GM12878 (cell line): ENCODE results near the gene DPH7. TPM values are rescaled to one million over a fixed set of nuclear protein-coding genes. Genes with fewer than 3 reads are reported as not detected.
"Not testable (repeated sequence)": the region's sequence is repeated elsewhere in the genome, so short reads cannot be mapped to it uniquely, and the experiment has no call there.

ENCODE experiments used
- ATAC-seq: fragments of 200-7000 bp; cut with Tn5 transposase; 3 replicates; pipeline ENCODE4 v1.9.1; 2020; ENCODE audit warnings: mild to moderate bottlenecking, moderate library complexity
- BruUV-seq: library from RNA; stranded (reverse); fragments of 400-500 nt; replicated peaks from 2 replicates; lab custom pipeline; 2021; lab: Mats Ljungman, UMichigan
- CTCF ChIA-PET: fragments of 300-600 bp; sonication (Branson Sonifier 250); formaldehyde crosslinking; extraction: SDS; loops from one replicate; lab custom pipeline; 2021; ENCODE audit warnings: inconsistent platforms; lab: Yijun Ruan, JAX
- POLR2A ChIA-PET: fragments of 350-600 bp; formaldehyde crosslinking; extraction: SDS; loops from one replicate; lab custom pipeline; 2021; ENCODE audit warnings: inconsistent platforms; lab: Charles Lee
- RAD21 ChIA-PET: fragments of 300-600 bp; sonication (Branson Sonifier 250); formaldehyde crosslinking; loops from one replicate; lab custom pipeline; 2023; ENCODE audit warnings: antibody characterized with exemption; ENCODE audit not compliant: unreplicated experiment; lab: Charles Lee
- SMC1A ChIA-PET: fragments of 300-600 bp; sonication (Branson Sonifier 250); formaldehyde crosslinking; loops from one replicate; lab custom pipeline; 2023; ENCODE audit not compliant: unreplicated experiment, uncharacterized antibody; lab: Charles Lee
- DNase-seq: peaks from one replicate; pipeline ENCODE4 v3.0.0-alpha.2; 2011; ENCODE audit warnings: low read depth, low spot score
- FAIRE-seq: peaks from 3 replicates; lab custom pipeline; 2011; peaks lifted over from hg19 to GRCh38; lab: Jason Lieb, UNC
- H2AFZ ChIP-seq: 2 replicates; pipeline ENCODE4 v1.6.0; 2011; ENCODE audit warnings: low read depth, low read length, control low read depth; ENCODE audit not compliant: control insufficient read depth
- H3K27ac ChIP-seq: 2 replicates; pipeline ENCODE4 v1.5.1; 2011; ENCODE audit warnings: control low read depth; ENCODE audit not compliant: control insufficient read depth, insufficient read depth
- H3K27me3 ChIP-seq, 2 experiments: replicated peaks in 1 of 2; 2 replicates each; pipeline versions ENCODE4 v1.6.0 to v1.6.1; 2011; ENCODE audit warnings: low read length in 1 of 2; ENCODE audit not compliant: control insufficient read depth in 2 of 2, insufficient read depth in 2 of 2
- H3K36me3 ChIP-seq, 2 experiments: 2 replicates each; pipeline ENCODE4 v1.5.1; 2011; ENCODE audit warnings: low read length in 1 of 2; ENCODE audit not compliant: control insufficient read depth in 2 of 2, insufficient read depth in 2 of 2
- H3K4me1 ChIP-seq: 2 replicates; pipeline ENCODE4 v1.6.1; 2011; ENCODE audit warnings: mild to moderate bottlenecking, low read length, moderate library complexity, mixed read lengths; ENCODE audit not compliant: control insufficient read depth, insufficient read depth
- H3K4me2 ChIP-seq: 2 replicates; pipeline ENCODE4 v1.6.0; 2011; ENCODE audit warnings: control low read depth; ENCODE audit not compliant: control insufficient read depth, insufficient read depth
- H3K4me3 ChIP-seq: fragments of 200-600 bp; sonication (generic); 2 replicates; pipeline ENCODE4 v1.5.1; 2016
- H3K79me2 ChIP-seq: 2 replicates; pipeline ENCODE4 v1.6.0; 2011; ENCODE audit warnings: low read length; ENCODE audit not compliant: control insufficient read depth, insufficient read depth
- H3K9ac ChIP-seq: 2 replicates; pipeline ENCODE4 v1.8.0; 2011; ENCODE audit warnings: low read length, control low read depth, mixed read lengths; ENCODE audit not compliant: control insufficient read depth, insufficient read depth
- H3K9me3 ChIP-seq: replicated peaks from 3 replicates; pipeline ENCODE4 v1.5.1; 2011; ENCODE audit warnings: mild to moderate bottlenecking, low read length; ENCODE audit not compliant: control insufficient read depth, insufficient read depth
- H4K20me1 ChIP-seq: 2 replicates; pipeline ENCODE4 v1.6.0; 2011; ENCODE audit not compliant: control insufficient read depth, insufficient read depth
- KLF5 ChIP-seq: fragments of 450-650 bp; IDR thresholded peaks from 2 replicates; pipeline ENCODE4 v1.6.1; 2014; ENCODE audit warnings: mild to moderate bottlenecking; ENCODE audit not compliant: partially characterized antibody
- PAX5 ChIP-seq: IDR thresholded peaks from 2 replicates; pipeline ENCODE4 v1.6.1; 2011; ENCODE audit warnings: low read depth, low read length, borderline replicate concordance
- SMARCA5 ChIP-seq: fragments of 450-650 bp; IDR thresholded peaks from 2 replicates; pipeline ENCODE4 v1.6.1; 2017; ENCODE audit warnings: mild to moderate bottlenecking
- STAT3 ChIP-seq: IDR thresholded peaks from 2 replicates; pipeline ENCODE4 v1.6.1; 2011; ENCODE audit warnings: low read depth, low read length, improper control_type of control experiment
- SUZ12 ChIP-seq: fragments of 200-600 bp; sonication (generic); IDR thresholded peaks from one replicate; pipeline ENCODE4 v1.6.1; 2018; ENCODE audit warnings: antibody characterized with exemption, mild to moderate bottlenecking; ENCODE audit not compliant: unreplicated experiment
- TARDBP ChIP-seq: IDR thresholded peaks from 2 replicates; pipeline ENCODE4 v1.6.1; 2016; ENCODE audit warnings: borderline replicate concordance
- TCF3 ChIP-seq: IDR thresholded peaks from 2 replicates; pipeline ENCODE4 v1.6.1; 2012; ENCODE audit warnings: low read depth, mild to moderate bottlenecking, low read length, borderline replicate concordance; ENCODE audit not compliant: insufficient read depth
- WGBS: methylation state at CpG from one replicate; pipeline ENCODE4 v1.1.6; 2016; ENCODE audit warnings: low lambda C conversion rate; ENCODE audit not compliant: insufficient replicate concordance, insufficient coverage; ENCODE audit errors: missing lambda C conversion rate; 5-methylcytosine and 5-hydroxymethylcytosine counted together
- in situ Hi-C: fragments of 300-500 bp; cut with MboI; formaldehyde crosslinking; loops from 9 replicates; pipeline ENCODE4 v1.14.3; 2018; ENCODE audit warnings: mixed read lengths
- intact Hi-C: fragments of 100-400 bp; cut with micrococcal nuclease; formaldehyde crosslinking; loops from one replicate; pipeline ENCODE4 v1.14.2; 2022; ENCODE audit not compliant: unreplicated experiment
- polyA plus RNA-seq, 11 experiments: library from polyadenylated mRNA; depleted of rRNA in 4 of 11; unstranded in 6 of 11; stranded (reverse) in 5 of 11; fragments of >200 nt; fragmentation: Nextera tagmentation in 4 of 11; fragmentation: Illumina TruSeq in 1 of 11; extraction: Ambion mirVana in 4 of 11; extraction: Trizol in 1 of 11; gene quantifications; 1 replicate in 1 of 11; 2 replicates in 10 of 11; pipeline versions ENCODE4 v1.2.1 to v1.2.3, GENCODE V29; 2011 to 2016; ENCODE audit warnings: inconsistent platforms in 2 of 11, missing spikeins in 2 of 11, low read depth in 1 of 11
- total RNA-seq, 4 experiments: library from RNA; depleted of rRNA in 3 of 4; stranded (reverse); fragments of >200 nt in 3 of 4; fragmentation: Illumina TruSeq in 1 of 4; extraction: Trizol in 1 of 4; gene quantifications; 2 replicates each; pipeline versions ENCODE4 v1.2.1 to v1.2.3, GENCODE V29; 2013 to 2021
- TF ChIP-seq, protein P1 (sequence below), 3 experiments: IDR thresholded peaks in 2 of 3; conservative IDR thresholded peaks in 1 of 3; 2 replicates each; pipeline ENCODE4 v1.5.1; 2011; ENCODE audit warnings: low read depth in 3 of 3, low read length in 3 of 3, mild to moderate bottlenecking in 3 of 3, control low read depth in 2 of 3, moderate library complexity in 2 of 3, inconsistent platforms in 1 of 3, mixed read lengths in 1 of 3; ENCODE audit not compliant: control insufficient read depth in 2 of 3, insufficient read depth in 1 of 3; ENCODE audit errors: extremely low read depth in 1 of 3
- TF ChIP-seq, protein P2 (sequence below): fragments of 450-650 bp; IDR thresholded peaks from 2 replicates; pipeline ENCODE4 v1.6.1; 2017; ENCODE audit warnings: mild to moderate bottlenecking, low read depth, inconsistent platforms; ENCODE audit not compliant: poor library complexity, severe bottlenecking
- TF ChIP-seq, protein P3 (sequence below): IDR thresholded peaks from 2 replicates; pipeline ENCODE4 v1.6.1; 2011; ENCODE audit warnings: low read depth, low read length, improper control_type of control experiment, borderline replicate concordance

DPH7 gene
- total and polyA plus RNA-seq, 10 of the 15 experiments (the other 5 are each of a cell fraction or from before 2014, with no cell fraction given), result 8.7 to 40.0 (median 28.1) TPM

DNA sequence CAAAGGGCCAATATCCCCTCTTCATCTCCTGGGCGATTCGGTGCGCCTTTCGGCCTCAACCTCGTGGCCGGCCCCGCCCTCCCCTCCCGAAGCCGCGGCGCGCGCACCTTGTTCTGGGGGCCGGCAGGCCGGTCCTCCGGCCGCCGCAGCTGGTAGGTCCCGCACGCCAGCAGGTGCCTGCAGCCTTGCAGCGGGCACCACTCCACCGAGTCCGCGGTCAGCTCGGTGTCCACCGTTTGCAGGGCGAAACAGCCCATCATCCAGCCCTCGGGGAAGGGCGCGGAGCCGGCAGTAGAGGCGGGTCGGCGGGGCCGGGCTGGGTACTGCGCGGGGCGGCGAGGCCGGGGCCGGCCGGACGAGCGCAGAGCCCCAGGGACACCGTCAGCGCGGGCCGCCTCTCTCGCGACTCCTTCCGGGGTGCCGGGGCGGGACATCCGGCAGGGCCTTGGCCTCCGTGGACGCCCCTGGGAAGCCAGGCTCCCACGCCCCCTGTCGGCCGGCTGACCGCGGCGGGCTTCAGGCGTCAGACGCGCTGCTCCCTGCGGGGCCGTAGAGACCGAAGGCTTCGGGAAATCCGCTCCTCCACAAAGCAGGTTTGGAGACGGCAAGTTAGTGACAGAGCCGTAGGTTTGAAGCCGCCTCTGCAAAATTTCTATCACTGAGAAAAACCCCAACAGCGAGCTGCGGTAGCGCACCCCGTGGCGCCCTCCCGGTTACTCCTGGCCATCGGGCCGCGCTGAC is at the start of gene DPH7 (continued):
- TF ChIP-seq, protein P1, sequence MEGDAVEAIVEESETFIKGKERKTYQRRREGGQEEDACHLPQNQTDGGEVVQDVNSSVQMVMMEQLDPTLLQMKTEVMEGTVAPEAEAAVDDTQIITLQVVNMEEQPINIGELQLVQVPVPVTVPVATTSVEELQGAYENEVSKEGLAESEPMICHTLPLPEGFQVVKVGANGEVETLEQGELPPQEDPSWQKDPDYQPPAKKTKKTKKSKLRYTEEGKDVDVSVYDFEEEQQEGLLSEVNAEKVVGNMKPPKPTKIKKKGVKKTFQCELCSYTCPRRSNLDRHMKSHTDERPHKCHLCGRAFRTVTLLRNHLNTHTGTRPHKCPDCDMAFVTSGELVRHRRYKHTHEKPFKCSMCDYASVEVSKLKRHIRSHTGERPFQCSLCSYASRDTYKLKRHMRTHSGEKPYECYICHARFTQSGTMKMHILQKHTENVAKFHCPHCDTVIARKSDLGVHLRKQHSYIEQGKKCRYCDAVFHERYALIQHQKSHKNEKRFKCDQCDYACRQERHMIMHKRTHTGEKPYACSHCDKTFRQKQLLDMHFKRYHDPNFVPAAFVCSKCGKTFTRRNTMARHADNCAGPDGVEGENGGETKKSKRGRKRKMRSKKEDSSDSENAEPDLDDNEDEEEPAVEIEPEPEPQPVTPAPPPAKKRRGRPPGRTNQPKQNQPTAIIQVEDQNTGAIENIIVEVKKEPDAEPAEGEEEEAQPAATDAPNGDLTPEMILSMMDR (IDR thresholded peaks at IDR 0.05 in 2 of 3, conservative IDR thresholded peaks at IDR 0.05 in 1 of 3; ENCODE audit: control insufficient read depth in 2 of 3, extremely low read depth in 1 of 3, insufficient read depth in 1 of 3, low read depth in 3 of 3, low read length in 3 of 3), result peak; percentile 95 to 97 (median 97)
- no peak for TF ChIP-seq SUZ12
- peak; percentile 87 for TF ChIP-seq KLF5
- no peak; the same call in 1 of the 2 replicates for TF ChIP-seq PAX5
- peak; percentile 92 for TF ChIP-seq SMARCA5
- TF ChIP-seq, protein P2, sequence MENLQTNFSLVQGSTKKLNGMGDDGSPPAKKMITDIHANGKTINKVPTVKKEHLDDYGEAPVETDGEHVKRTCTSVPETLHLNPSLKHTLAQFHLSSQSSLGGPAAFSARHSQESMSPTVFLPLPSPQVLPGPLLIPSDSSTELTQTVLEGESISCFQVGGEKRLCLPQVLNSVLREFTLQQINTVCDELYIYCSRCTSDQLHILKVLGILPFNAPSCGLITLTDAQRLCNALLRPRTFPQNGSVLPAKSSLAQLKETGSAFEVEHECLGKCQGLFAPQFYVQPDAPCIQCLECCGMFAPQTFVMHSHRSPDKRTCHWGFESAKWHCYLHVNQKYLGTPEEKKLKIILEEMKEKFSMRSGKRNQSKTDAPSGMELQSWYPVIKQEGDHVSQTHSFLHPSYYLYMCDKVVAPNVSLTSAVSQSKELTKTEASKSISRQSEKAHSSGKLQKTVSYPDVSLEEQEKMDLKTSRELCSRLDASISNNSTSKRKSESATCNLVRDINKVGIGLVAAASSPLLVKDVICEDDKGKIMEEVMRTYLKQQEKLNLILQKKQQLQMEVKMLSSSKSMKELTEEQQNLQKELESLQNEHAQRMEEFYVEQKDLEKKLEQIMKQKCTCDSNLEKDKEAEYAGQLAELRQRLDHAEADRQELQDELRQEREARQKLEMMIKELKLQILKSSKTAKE, result no peak
- TF ChIP-seq, protein P3, sequence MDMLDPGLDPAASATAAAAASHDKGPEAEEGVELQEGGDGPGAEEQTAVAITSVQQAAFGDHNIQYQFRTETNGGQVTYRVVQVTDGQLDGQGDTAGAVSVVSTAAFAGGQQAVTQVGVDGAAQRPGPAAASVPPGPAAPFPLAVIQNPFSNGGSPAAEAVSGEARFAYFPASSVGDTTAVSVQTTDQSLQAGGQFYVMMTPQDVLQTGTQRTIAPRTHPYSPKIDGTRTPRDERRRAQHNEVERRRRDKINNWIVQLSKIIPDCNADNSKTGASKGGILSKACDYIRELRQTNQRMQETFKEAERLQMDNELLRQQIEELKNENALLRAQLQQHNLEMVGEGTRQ, result no peak
- TF ChIP-seq TCF3, result no peak
- TF ChIP-seq STAT3, result no peak
- 0 out of 2 replicates have a peak, but pooled peaks have one; percentile 32 for TF ChIP-seq TARDBP

DNA sequence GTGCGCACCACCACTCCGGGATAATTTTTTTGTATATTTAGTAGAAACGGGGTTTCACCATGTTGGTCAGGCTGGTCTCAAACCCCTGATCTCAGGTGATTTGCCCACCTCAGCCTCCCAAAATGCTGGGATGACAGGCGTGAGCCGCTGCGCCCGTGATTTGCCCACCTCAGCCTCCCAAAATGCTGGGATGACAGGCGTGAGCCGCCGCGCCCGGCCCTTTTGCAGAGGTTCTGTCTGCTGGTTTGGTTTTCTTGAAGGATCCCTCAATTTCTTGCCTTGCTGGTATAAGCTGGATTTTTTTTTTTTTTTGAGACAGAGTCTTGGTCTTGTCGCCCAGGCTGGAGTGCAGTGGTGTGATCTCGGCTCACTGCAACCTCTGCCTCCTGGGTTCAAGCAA is 48.7 kb upstream of the DPH7 start:
- H2AFZ ChIP-seq, ATAC-seq, H3K9ac ChIP-seq, SMC1A ChIA-PET, intact Hi-C loops, H3K27me3 ChIP-seq, H3K4me2 ChIP-seq, FAIRE-seq, H3K9me3 ChIP-seq, BruUV-seq, H3K36me3 ChIP-seq, H4K20me1 ChIP-seq, H3K4me3 ChIP-seq, H3K27ac ChIP-seq, DNase-seq, in situ Hi-C loops: not testable (repeated sequence)
- POLR2A ChIA-PET, result interaction anchor here (0.6 to 2.0 kb wide), 2 partner anchors 8 to 629 kb away, joined by 3 to 10 read pairs; partner anchors contain the start of gene EHMT1
- 99% methylated on average over 13 of the region's 14 CpGs for WGBS
- peaks cover 97% of the 10 kb centered on the region for H3K79me2 ChIP-seq
- peaks cover 44% of the 10 kb centered on the region for H3K4me1 ChIP-seq
- CTCF ChIA-PET, result interaction anchor here (1.2 to 1.6 kb wide), 2 partner anchors 8 to 22 kb away, joined by 4 to 7 read pairs; partner anchors contain the start of gene EHMT1
- RAD21 ChIA-PET, result interaction anchor here (1.0 to 1.6 kb wide), 3 partner anchors 9 to 45 kb away, joined by 3 to 4 read pairs (median 3); no protein-coding TSS in a partner anchor
